Hepatocyte (in vitro differentiated cells): Measurements from ENCODE around the gene GFRA3.

Source experiments
- EZH2 ChIP-seq: fragments of 200-600 bp; sonication (generic); IDR thresholded peaks from 2 replicates; pipeline ENCODE4 v1.6.1; 2016; ENCODE audit warnings: antibody characterized with exemption, mild to moderate bottlenecking, borderline replicate concordance
- EZH2phosphoT487 ChIP-seq: fragments of 200-600 bp; sonication (generic); IDR thresholded peaks from one replicate; pipeline ENCODE4 v1.6.1; 2018; ENCODE audit warnings: antibody characterized with exemption, mild to moderate bottlenecking, low read depth, moderate library complexity; ENCODE audit not compliant: unreplicated experiment, severe bottlenecking
- TF ChIP-seq, protein P1 (sequence below): fragments of 200-600 bp; sonication (generic); IDR thresholded peaks from 2 replicates; pipeline ENCODE4 v1.5.1; 2016; ENCODE audit warnings: antibody characterized with exemption, mild to moderate bottlenecking; ENCODE audit not compliant: poor library complexity

- TF ChIP-seq, protein P1, sequence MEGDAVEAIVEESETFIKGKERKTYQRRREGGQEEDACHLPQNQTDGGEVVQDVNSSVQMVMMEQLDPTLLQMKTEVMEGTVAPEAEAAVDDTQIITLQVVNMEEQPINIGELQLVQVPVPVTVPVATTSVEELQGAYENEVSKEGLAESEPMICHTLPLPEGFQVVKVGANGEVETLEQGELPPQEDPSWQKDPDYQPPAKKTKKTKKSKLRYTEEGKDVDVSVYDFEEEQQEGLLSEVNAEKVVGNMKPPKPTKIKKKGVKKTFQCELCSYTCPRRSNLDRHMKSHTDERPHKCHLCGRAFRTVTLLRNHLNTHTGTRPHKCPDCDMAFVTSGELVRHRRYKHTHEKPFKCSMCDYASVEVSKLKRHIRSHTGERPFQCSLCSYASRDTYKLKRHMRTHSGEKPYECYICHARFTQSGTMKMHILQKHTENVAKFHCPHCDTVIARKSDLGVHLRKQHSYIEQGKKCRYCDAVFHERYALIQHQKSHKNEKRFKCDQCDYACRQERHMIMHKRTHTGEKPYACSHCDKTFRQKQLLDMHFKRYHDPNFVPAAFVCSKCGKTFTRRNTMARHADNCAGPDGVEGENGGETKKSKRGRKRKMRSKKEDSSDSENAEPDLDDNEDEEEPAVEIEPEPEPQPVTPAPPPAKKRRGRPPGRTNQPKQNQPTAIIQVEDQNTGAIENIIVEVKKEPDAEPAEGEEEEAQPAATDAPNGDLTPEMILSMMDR: no peak
- no peak for TF ChIP-seq EZH2phosphoT487
- no peak for TF ChIP-seq EZH2
Measured at GRCh38 chr5:138273834-138274188, 610 bp downstream of the GFRA3 start.
